ENCODE results near the gene USP15. TPM values are rescaled to one million over a fixed set of nuclear protein-coding genes. Genes with fewer than 3 reads are reported as not detected.

The USP15 gene
- total RNA-seq, 1 experiment from 2014 or later = 25.8 TPM

Other genes starting within 250 kb of the USP15 start
- 32.8 and 42.1 TPM in 2 replicates for gene MON2, start 206.4 kb downstream of the USP15 start, total RNA-seq (2021)

Measured in PC-9 (cell line).